NCI-H2107 treated with DMSO at 0.1 percent for 48 hours (cell line): ENCODE results near the gene ARHGAP21.
"Not testable (repeated sequence)": the region's sequence is repeated elsewhere in the genome, so short reads cannot be mapped to it uniquely, and the experiment has no call there.

Experiments used
- DNase-seq: peaks from one replicate; lab custom pipeline; 2025; ENCODE audit not compliant: unreplicated experiment; lab: John Stamatoyannopoulos, UW

ARHGAP21 gene

DNA sequence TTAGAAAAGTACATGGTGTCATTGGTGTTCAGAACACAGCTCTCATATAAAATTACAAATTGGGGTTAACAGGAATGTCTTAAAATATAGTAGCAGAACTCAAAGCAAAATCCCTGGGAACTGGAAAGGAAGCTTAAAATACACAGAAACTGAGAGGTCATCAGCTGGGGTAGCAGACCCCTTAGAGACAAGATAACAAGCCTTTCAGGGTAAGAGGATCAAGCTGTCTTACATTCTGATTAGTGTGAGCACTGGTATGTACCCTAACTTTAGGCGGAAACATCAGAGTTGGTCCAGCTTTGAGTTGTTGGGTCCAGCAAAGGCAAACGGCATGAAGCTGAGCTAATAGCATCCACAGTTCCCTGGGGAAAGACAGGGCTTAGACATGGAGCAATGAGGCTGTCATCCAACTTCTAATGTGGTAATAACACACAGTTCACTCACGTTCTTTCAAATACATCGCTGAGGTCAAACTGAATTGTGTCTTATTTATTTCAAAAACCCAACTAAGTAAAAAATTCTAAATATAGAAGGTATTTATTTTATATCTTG lies 32.6 kb downstream of the ARHGAP21 start:
- DNase-seq, result no peak

DNA sequence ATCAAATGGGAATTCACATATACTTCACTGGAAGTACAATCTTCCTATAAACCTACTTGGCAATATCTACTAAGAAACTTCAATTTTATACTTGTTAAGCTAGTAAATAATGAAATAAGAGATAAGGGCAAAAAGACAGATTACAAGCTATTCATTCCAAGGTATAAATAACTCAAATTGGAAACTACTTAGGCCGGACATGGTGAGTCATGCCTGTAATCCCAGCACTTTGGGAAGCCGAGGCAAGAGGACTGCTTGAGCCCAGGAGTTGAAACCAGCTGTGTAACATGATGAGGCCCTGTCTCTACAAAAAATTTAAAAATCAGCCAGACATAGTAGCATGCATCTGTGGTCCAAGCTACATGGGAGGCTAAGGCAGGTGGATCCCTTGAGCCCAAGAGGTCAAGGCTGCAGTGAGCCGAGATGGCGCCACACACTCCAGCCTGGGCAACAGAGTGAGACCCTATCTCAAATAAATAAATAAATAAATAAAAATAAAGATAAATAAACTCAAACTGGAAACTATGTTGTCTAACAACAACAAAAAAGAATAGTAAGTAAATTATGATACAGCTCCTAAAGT lies 37.6 kb downstream of the ARHGAP21 start:
- DNase-seq, result no peak

DNA sequence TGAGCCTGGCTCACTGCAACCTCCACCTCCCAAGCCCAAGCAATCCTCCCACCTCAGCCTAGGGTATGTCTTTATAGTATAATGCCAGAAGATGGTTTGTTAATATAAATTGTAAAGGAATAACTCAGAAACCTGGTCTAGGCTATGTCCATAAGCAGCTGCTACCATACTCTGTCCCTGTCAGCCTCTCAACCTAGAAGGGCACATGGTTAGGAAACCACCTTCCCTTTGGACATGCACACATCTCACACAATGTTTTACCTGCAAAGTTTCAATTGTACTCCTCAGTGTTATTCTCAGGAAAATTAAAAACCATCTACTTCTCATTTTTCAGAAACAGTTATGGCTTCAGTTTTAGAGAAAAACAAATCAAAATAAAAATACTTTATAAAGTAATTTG lies 40.1 kb downstream of the ARHGAP21 start:
- DNase-seq, result no peak

DNA sequence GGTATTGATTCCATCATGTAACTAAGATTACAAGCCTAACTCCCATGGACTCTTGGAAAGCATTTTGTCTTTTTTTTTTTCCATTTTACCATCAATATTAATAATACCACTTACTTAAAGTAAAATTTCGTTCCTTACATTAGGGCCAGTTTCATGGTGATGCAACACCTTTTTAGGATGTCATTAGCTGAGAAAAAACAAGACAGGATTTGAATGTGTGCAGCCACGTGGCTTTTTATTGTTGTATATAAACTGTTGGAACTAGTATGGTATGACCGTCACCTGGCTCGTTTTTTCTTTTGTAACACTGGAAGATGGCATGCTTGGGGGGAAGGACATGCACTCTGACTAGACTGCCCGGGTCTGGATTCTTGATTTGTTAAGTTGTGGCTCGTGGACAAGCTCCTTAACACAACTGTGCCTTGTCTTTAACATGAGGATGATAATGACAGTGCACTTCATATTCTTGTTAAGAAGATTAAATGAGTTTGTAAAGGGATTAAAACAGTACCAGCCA lies 42.1 kb downstream of the ARHGAP21 start:
- peak; percentile 7 for DNase-seq

DNA sequence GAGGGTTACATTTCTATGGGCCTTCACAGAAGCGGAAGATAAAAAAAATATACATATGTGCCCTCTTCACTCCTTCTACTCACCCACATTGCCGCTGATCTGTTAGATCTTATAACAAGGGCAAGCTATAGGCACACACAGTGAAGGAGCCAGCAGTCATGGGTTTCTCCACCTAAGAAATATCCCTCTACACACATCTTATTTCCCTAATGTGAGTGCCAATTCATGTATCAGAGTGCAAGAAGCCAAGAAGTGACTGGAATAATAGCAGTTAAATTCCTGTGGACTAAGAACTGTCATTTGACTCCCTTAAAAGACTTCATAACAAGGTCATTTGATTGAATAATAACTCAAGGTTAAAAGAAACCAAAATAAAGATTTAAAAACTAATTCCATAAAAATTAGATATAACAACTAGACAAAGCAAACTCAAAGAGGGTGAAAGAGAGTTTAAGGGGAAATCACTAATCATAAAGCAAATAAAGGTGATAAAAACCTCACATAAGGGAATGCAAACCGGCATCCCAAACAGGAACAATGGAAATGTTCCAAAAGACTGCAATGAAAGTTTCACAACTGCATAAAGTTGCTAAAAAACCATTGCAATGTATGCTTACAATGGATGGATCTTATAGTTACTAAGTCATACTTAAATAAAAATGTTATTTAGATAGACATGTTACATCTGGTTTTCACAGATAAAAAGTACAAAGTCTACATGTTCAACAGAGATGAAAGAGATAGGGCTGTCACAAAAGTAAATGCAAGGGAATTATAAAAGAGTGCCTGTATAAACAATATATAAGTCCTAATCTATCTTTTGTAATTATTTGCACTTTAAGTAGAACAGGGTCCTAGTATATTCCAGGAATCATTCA lies 42.8 kb downstream of the ARHGAP21 start:
- no peak for DNase-seq

DNA sequence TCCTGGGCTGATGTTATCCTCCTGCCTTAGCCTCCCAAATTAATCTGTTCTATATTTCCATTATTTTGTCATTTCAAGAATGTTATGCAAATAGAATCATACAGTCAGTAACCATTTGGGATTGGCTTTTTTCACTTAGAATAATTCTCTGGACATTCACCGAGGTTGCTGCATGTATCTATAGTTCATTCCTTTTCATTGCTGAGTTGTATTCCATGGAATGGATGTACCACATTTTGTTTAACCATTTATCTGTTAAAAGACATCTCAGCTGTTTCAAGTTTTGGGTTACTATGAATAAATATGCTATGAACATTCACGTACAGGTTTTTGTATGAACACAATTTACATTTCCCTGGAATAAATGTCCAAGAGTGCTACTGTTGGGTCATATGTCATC lies 44.9 kb downstream of the ARHGAP21 start:
- no peak for DNase-seq

DNA sequence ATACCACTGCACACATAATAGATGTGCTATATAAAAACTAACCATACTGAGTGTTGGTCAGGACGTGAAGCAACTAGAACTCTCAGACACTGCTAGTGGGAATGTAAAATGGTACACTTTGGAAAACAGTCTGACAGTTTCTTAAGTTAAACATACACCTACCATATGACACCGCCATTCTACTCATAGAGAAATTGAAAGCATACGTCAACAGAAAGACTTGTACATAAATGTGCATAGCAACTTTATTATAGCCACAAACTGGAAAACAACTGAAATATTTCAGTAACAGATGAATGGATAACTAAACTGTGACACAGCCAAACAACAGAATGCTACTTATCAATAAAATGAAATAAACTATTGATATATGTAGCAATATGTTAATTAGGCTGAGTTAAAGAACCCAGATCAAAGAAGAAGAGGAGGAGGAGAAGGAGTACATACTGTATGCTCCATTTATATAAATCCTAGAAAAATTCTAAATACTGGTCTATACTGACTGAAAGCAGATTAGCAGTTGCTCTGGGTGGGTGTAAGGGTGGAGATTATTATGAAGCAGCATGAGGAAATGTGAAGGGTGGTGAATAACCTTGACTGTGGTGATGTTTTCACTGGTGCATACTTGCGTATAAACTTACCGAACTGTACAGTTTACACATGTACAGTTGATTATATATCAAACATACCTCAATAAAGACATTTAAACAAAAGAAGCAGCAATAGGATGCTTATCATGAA lies 48.6 kb downstream of the ARHGAP21 start:
- no peak for DNase-seq

DNA sequence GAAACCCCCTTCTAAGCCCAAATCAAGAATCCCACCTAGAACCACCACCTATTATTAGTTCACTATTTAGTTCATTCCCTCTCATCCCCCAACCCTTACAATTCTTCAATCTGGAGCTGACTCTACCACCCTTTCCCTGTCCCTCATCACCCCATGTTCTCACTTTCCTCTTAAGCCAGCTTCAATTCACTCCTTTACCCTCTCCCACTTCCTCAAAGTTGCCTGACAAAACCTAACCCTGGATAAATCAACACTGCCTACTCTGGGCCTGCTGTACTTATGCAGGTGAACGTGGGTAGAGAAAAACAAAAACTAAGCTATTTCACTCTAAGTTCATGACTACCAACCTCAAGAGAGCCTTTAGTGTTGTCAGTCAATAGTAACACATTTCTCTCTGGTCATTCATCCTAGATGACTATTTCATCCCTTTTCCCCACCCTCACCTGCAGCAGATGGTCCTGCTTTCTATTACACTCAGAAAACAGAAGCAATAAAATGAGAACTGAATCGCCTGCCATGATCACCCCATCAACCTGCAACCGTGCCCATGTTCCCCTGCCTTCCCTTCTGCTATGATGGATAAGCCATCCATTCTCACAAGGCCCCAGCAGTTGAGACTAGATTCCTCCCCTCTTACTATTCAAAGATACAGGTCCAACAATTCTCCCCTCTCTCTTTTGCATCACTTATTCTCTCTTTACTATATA lies 52.6 kb downstream of the ARHGAP21 start:
- DNase-seq, result no peak

DNA sequence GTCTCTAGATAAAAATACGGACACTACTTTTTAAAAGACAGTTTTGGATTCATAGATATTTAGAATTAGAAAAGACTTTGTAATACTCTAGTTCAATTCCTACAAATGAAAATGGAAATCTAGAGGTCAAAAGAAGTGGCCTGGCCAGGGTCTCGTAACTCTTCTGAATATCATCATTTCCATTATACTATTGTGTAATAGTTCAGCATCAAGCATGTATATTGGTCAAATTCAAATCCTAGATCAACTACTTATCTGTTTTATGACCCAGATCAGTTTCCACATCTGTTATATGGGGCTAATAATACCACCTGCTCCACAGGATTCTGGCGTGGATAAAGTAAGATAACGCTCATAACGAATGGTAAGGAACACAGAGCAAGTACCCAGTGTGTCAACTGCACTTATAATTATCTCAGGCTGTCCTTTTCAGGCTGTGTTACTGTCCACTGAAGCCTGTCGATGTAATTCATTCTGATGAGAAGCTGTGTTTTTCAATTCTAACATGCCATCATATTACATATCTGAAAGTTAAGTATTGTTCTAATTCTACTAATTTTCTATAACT lies 54.3 kb downstream of the ARHGAP21 start:
- no peak for DNase-seq

DNA sequence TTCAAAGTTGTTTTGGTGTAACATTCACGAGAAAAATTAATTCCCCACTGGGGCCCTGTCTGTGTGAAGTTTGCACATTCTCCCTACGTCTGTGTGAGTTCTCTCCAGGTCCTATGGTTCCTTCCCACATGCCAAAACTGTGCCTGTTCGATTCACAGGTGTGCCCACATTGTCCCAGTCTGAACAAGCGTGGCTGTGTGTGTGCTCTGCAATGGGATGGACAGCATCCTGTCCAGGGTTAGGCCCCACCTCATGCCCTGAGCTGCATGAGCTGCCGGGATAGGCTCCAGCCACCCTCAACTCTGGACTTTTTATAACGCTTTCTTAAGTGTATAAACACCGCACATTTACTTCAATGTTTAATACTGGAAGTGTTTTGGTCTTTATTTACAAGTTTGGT lies 55.4 kb downstream of the ARHGAP21 start:
- no peak for DNase-seq

DNA sequence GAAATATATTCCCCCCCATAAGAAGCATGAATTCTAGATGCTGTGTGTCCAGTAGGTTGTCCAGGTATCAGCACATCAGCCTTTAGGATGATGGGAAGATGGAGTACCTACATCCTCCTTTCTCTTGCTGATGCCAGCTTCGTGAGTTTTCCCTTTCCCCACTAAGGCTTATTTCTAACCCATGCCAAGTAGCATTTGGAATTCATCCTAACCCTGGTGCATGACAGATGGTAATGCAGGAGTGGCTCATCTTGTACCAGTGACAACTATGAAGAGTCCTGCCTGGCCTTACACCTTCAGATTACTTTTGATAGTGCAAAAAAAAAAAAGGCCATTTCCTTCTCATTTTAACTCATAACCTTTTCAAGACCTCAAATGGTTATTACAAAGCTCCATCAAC lies 58.7 kb downstream of the ARHGAP21 start:
- DNase-seq, result no peak

DNA sequence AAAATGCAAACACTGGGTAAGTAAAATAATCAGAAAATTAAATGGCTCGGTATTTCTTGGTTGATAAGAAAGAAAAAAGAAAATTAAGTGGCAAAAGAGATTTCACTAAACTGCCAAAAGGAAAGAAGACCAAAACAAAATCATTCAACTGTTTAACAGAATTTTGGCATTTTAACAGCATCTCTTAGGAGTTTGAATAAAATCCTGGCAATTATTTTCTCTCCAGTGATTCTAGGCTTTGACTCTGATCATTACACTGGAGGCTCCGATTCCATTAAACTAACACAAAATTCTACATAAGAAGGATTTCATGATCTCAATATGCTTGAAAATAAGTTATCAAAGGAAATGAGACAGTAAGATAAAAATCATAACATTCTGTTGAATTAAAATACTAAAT lies 62.3 kb downstream of the ARHGAP21 start:
- no peak for DNase-seq

DNA sequence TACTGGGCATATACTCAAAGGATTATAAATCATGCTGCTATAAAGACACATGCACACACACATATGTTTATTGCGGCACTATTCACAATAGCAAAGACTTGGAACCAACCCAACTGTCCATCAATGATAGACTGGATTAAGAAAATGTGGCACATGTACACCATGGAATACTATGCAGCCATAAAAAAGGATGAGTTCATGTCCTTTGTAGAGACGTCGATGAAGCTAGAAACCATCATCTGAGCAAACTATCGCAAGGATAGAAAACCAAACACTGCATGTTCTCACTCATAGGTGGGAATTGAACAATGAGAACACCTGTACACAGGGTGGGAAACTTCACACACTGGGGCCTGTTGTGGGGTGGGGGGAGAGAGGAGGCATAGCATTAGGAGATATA lies 65.4 kb downstream of the ARHGAP21 start:
- DNase-seq, result not testable (repeated sequence)

DNA sequence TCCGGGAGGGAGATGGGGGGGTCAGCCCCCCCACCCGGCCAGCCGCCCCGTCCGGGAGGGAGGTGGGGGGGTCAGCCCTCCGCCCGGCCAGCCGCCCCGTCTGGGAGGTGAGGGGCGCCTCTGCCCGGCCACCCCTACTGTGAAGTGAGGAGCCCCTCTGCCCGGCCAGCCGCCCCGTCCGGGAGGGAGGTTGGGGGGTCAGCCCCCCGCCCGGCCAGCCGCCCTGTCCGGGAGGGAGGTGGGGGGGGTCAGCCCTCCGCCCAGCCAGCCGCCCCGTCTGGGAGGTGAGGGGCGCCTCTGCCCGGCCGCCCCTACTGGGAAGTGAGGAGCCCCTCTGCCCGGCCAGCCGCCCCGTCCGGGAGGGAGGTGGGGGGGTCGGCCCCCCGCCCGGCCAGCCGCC lies 67.4 kb downstream of the ARHGAP21 start:
- not testable (repeated sequence) for DNase-seq

DNA sequence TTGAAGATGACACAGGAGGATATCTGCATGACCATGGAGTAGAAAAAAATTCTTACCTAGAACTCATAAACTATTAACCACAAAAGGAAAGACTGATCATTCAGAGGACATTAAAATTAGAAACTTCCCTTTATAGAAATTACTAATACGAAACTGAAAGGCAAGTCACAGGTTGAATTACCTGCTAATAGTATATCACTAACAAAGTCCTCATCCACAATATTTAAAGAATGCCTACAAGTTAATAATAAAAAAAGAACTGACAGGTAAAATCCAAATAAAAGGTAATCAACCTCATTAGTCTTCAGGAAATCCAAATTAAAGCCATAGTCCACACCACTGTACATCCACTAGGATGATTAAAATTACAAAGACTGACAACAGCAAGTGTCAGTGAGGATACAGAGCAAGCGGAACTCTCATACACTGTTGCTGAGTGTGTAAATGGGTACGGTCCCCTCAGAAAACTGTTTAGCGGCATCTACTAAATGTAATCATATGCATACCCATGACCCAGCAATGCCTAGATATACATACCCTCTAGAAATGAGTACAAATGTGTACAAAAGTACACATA lies 71.2 kb downstream of the ARHGAP21 start:
- no peak for DNase-seq

DNA sequence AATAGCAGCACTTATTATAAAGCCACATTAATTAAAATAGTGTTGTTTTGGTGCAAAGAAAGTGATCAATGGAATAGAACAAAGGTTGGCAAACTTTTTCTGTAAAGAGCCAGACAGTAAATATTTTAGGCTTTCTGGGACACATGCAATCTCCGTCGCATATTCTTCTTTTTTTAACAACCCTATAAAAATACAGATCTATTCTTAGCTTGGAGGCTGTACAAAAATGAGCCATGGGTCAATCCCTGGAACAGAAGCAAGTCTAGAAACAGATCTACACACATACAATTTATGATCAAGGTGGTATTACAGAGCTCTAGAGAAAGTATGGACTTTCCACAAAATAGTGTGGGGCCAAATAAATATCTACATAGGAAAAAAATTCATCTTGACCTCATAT lies 71.8 kb downstream of the ARHGAP21 start:
- no peak for DNase-seq

DNA sequence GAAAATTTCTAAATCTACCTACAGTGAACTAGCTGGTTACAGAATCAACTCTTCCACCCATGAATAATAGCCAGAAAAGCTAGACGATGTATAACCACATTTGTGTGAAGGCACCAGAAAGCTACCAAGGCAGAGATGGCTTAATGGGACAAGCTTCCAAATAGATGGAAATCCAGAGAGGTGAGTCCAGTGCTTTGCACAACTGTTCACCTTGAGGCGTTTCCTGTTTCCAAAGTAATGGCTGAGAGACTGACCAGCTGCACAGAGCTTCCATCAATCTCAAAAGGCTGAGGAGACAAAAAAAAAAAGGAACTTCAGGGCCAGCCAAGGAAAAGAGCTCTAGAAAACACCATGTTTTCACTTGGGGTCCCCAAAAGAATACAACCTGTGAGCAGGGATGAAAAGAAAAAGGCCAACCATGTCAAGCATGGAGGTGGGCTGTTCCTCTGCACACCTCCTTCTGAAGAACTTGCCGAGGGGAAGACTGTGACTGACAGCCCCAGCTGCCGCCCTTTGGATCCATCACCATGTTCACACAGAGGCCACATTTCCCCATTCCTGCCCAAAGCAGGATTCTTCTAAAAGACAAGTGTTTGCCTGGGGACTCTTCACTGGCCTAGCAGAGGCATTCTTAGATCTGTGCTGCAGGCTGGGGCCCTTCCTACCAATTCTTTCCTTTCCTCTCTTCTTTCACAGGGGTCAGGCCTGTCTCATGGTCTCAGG lies 72.9 kb downstream of the ARHGAP21 start:
- DNase-seq, result no peak

DNA sequence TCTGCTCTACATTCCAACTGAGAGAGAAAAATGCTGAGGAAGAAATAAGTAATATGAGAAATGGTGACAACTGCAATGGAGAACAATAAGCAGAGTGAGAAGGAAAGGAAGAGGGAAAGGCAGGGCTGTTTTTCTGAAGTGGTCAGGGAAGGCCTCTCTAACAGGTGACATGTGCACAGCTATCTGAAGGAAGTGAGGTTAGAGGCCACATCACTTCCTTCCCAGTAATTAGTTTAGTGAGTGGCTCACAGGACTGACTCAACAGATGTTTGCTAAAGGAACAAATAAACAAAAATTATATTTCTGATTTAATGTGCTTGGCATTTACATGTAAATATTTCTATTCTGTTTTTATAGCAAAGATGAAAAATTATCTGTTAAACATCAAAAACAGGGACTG lies 77.9 kb downstream of the ARHGAP21 start:
- DNase-seq, result no peak

DNA sequence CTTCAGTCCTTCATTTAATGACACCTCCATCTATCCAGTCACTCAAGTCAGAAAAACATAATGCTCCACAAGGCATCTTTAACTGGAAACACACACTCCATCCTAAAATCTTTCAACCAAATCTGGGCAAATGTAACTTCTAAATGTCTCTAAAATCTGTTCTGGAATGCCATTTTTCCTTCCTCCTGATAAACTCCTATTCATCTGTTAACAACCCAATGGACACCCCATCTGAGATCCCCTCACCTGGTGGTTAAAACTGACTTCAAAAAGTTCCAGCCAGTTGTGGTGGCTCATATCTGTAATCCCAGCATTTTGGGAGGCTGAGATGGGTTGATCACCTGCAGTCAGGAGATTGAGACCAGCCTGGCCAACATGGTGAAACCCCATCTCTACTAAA lies 78.7 kb downstream of the ARHGAP21 start:
- DNase-seq, result no peak
